ENCODE measurements around the gene FRMPD4.

The FRMPD4 gene

GRCh38 chrX:12554206-12554605, 415.9 kb downstream of the FRMPD4 start:
- no peak for DNase-seq

GRCh38 chrX:12563121-12563520, 424.8 kb downstream of the FRMPD4 start:
- DNase-seq: no peak

- DNase-seq: no peak
Measured at GRCh38 chrX:12564221-12564620, 425.9 kb downstream of the FRMPD4 start.

GRCh38 chrX:12567857-12568256, 429.6 kb downstream of the FRMPD4 start:
- peak; percentile 11 for DNase-seq

- DNase-seq: no peak
Measured at GRCh38 chrX:12570859-12571501, 432.7 kb downstream of the FRMPD4 start.

GRCh38 chrX:12579311-12579710, 441.0 kb downstream of the FRMPD4 start:
- no peak for DNase-seq

- DNase-seq: no peak
Measured at GRCh38 chrX:12580548-12580947, 442.3 kb downstream of the FRMPD4 start.

- DNase-seq: no peak
Measured at GRCh38 chrX:12581546-12581945, 443.3 kb downstream of the FRMPD4 start.

GRCh38 chrX:12582649-12583048, 444.4 kb downstream of the FRMPD4 start:
- DNase-seq: no peak

GRCh38 chrX:12583543-12583942, 445.3 kb downstream of the FRMPD4 start:
- DNase-seq: no peak

GRCh38 chrX:12595720-12596119, 457.4 kb downstream of the FRMPD4 start:
- no peak for DNase-seq

- peak; percentile 92 for DNase-seq
Measured at GRCh38 chrX:12610079-12610478, 471.8 kb downstream of the FRMPD4 start.

- DNase-seq: peak; percentile 14
Measured at GRCh38 chrX:12611471-12611870, 473.2 kb downstream of the FRMPD4 start.

GRCh38 chrX:12614266-12614665, 476.0 kb downstream of the FRMPD4 start:
- DNase-seq: no peak

GRCh38 chrX:12615061-12615460, 476.8 kb downstream of the FRMPD4 start:
- DNase-seq: no peak

- DNase-seq: no peak
Measured at GRCh38 chrX:12617241-12617640, 479.0 kb downstream of the FRMPD4 start.

GRCh38 chrX:12647230-12647629, 509.0 kb downstream of the FRMPD4 start:
- DNase-seq: no peak

GRCh38 chrX:12648995-12649394, 510.7 kb downstream of the FRMPD4 start:
- DNase-seq: no peak

- DNase-seq: no peak
Measured at GRCh38 chrX:12657433-12657832, 519.2 kb downstream of the FRMPD4 start.

GRCh38 chrX:12657881-12658280, 519.6 kb downstream of the FRMPD4 start:
- no peak for DNase-seq

GRCh38 chrX:12661464-12661863, 523.2 kb downstream of the FRMPD4 start:
- DNase-seq: no peak

- no peak for DNase-seq
Measured at GRCh38 chrX:12672367-12673106, 534.3 kb downstream of the FRMPD4 start.

- no peak for DNase-seq
Measured at GRCh38 chrX:12673487-12673886, 535.2 kb downstream of the FRMPD4 start.

GRCh38 chrX:12679522-12679921, 541.2 kb downstream of the FRMPD4 start:
- DNase-seq: no peak

- no peak for DNase-seq
Measured at GRCh38 chrX:12681047-12681446, 542.8 kb downstream of the FRMPD4 start.
